Liver (tissue), 9 donors: Measurements from ENCODE around the gene WARS2. TPM values are rescaled to one million over a fixed set of nuclear protein-coding genes. Genes with fewer than 3 reads are reported as not detected.
"Not testable (repeated sequence)": the region's sequence is repeated elsewhere in the genome, so short reads cannot be mapped to it uniquely, and the experiment has no call there.

Experiments used
- DNase-seq: peaks from one replicate; pipeline ENCODE4 v3.0.0-alpha.2; 2017; ENCODE audit warnings: low spot score
- H3K27ac ChIP-seq, 2 donors: one replicate each; pipeline ENCODE4 v1.7.0; 2013; ENCODE audit warnings: inconsistent platforms in 2 of 2, low read length in 2 of 2, control low read depth in 1 of 2, low read depth in 1 of 2, mild to moderate bottlenecking in 1 of 2
- H3K27me3 ChIP-seq, 4 donors: one replicate each; pipeline versions ENCODE4 v1.6.1 to v1.7.0; 2013; ENCODE audit warnings: low read length in 3 of 4, inconsistent platforms in 1 of 4, mild to moderate bottlenecking in 1 of 4, moderate library complexity in 1 of 4; ENCODE audit not compliant: control insufficient read depth in 4 of 4, insufficient read depth in 4 of 4
- H3K36me3 ChIP-seq, 4 donors: one replicate each; pipeline versions ENCODE4 v1.6.1 to v1.7.0; 2013; ENCODE audit warnings: low read length in 3 of 4, mild to moderate bottlenecking in 3 of 4, low read depth in 1 of 4, moderate library complexity in 1 of 4; ENCODE audit not compliant: control insufficient read depth in 4 of 4, insufficient read depth in 3 of 4
- H3K4me1 ChIP-seq, 4 donors: one replicate each; pipeline versions ENCODE4 v1.6.1 to v1.7.0; 2013; ENCODE audit warnings: low read length in 3 of 4, mild to moderate bottlenecking in 3 of 4, moderate library complexity in 1 of 4; ENCODE audit not compliant: control insufficient read depth in 4 of 4, insufficient read depth in 4 of 4
- H3K4me3 ChIP-seq, 3 donors: one replicate each; pipeline versions ENCODE4 v1.6.1 to v1.7.0; 2013; ENCODE audit warnings: low read length in 3 of 3, control low read depth in 1 of 3, low read depth in 1 of 3, mild to moderate bottlenecking in 1 of 3
- H3K9ac ChIP-seq, 2 donors: one replicate each; pipeline ENCODE4 v1.7.0; 2013; ENCODE audit warnings: low read length in 2 of 2, mild to moderate bottlenecking in 2 of 2, moderate library complexity in 2 of 2, control low read depth in 1 of 2, low read depth in 1 of 2
- H3K9me3 ChIP-seq, 4 donors: one replicate each; pipeline versions ENCODE4 v1.6.1 to v1.7.0; 2013; ENCODE audit warnings: low read length in 3 of 4; ENCODE audit not compliant: control insufficient read depth in 4 of 4
- ATF3 ChIP-seq: IDR thresholded peaks from 2 replicates; pipeline ENCODE4 v1.6.1; 2016; ENCODE audit warnings: antibody characterized with exemption
- CTCF ChIP-seq: fragments of 150-350 bp; IDR thresholded peaks from 2 replicates; pipeline ENCODE4 v1.5.1; 2017; ENCODE audit warnings: improper control_type of control experiment, low read depth, low read length; ENCODE audit not compliant: missing input control
- EGR1 ChIP-seq, 2 donors: IDR thresholded peaks; 2 replicates each; pipeline ENCODE4 v1.6.1; 2016 to 2018; ENCODE audit warnings: antibody characterized with exemption in 2 of 2, low read depth in 2 of 2
- FOXA1 ChIP-seq: IDR thresholded peaks from 2 replicates; pipeline ENCODE4 v1.6.1; 2016; ENCODE audit warnings: antibody characterized with exemption
- FOXA2 ChIP-seq: IDR thresholded peaks from 2 replicates; pipeline ENCODE4 v1.6.1; 2016; ENCODE audit warnings: antibody characterized with exemption
- GABPA ChIP-seq, 2 donors: IDR thresholded peaks in 1 of 2; conservative IDR thresholded peaks in 1 of 2; 2 replicates each; pipeline ENCODE4 v1.6.1; 2016; ENCODE audit warnings: antibody characterized with exemption in 2 of 2, mild to moderate bottlenecking in 1 of 2, moderate library complexity in 1 of 2
- HNF4A ChIP-seq, 2 donors: conservative IDR thresholded peaks; 2 replicates each; pipeline ENCODE4 v1.6.1; 2016; ENCODE audit warnings: antibody characterized with exemption in 2 of 2, mild to moderate bottlenecking in 2 of 2
- HNF4G ChIP-seq: IDR thresholded peaks from 2 replicates; pipeline ENCODE4 v1.6.1; 2016; ENCODE audit warnings: antibody characterized with exemption
- MAX ChIP-seq: IDR thresholded peaks from 2 replicates; pipeline ENCODE4 v1.6.1; 2016; ENCODE audit warnings: antibody characterized with exemption
- NR2F2 ChIP-seq: IDR thresholded peaks from 2 replicates; pipeline ENCODE4 v1.6.1; 2016; ENCODE audit warnings: antibody characterized with exemption
- RAD21 ChIP-seq, 2 donors: IDR thresholded peaks; 2 replicates each; pipeline ENCODE4 v1.6.1; 2016; ENCODE audit warnings: antibody characterized with exemption in 2 of 2, mild to moderate bottlenecking in 2 of 2
- REST ChIP-seq: IDR thresholded peaks from 2 replicates; pipeline ENCODE4 v1.6.1; 2016; ENCODE audit warnings: antibody characterized with exemption, mild to moderate bottlenecking
- RXRA ChIP-seq, 2 donors: IDR thresholded peaks; 2 replicates each; pipeline ENCODE4 v1.6.1; 2017 to 2018; ENCODE audit warnings: antibody characterized with exemption in 2 of 2, mild to moderate bottlenecking in 1 of 2
- SP1 ChIP-seq: IDR thresholded peaks from 2 replicates; pipeline ENCODE4 v1.6.1; 2018; ENCODE audit warnings: antibody characterized with exemption, mild to moderate bottlenecking
- TAF1 ChIP-seq: conservative IDR thresholded peaks from 2 replicates; pipeline ENCODE4 v1.6.1; 2016; ENCODE audit warnings: antibody characterized with exemption, mild to moderate bottlenecking
- ZBTB33 ChIP-seq: IDR thresholded peaks from 2 replicates; pipeline ENCODE4 v1.6.1; 2016; ENCODE audit warnings: antibody characterized with exemption
- WGBS: extraction: QIAGEN DNeasy Blood & Tissue Kit; methylation state at CpG from one replicate; pipeline ENCODE4 v1.1.7; 2013; 5-methylcytosine and 5-hydroxymethylcytosine counted together
- polyA plus RNA-seq, 2 donors: library from polyadenylated mRNA; stranded (reverse) in 1 of 2; unstranded in 1 of 2; fragments of 200-250 nt in 1 of 2; fragments of >200 nt in 1 of 2; fragmentation: Nextera tagmentation in 1 of 2; extraction: Ambion mirVana in 1 of 2; gene quantifications; one replicate each; pipeline versions ENCODE4 v1.2.1 to v1.2.3, GENCODE V29; 2013 to 2015
- total RNA-seq, 2 donors: library from RNA; depleted of rRNA; stranded (reverse); fragments of >200 nt; gene quantifications; one replicate each; pipeline ENCODE4 v1.2.3, GENCODE V29; 2014
- donor health status: healthy.
- donor health status: healthy.
- donor health status: healthy.
- donor health status: healthy.
- donor health status: healthy.

WARS2 gene
- total and polyA plus RNA-seq, 4 donors, result 3.5 to 14.5 (median 7.0) TPM

- H3K36me3 ChIP-seq, result peaks cover 4 to 12% (median 10%) of the 10 kb centered on the region in 4 donors
Observed at GRCh38 chr1:119159111-119159510, 18.7 kb upstream of the WARS2 start.

GRCh38 chr1:119156761-119157160, 16.3 kb upstream of the WARS2 start:
- H3K9ac ChIP-seq, H3K27ac ChIP-seq, H3K9me3 ChIP-seq, H3K27me3 ChIP-seq, H3K4me1 ChIP-seq, DNase-seq, H3K4me3 ChIP-seq: not testable (repeated sequence)
- 94% methylated on average over 6 of the region's 6 CpGs for WGBS
- peaks cover 4 to 11% (median 9%) of the 10 kb centered on the region in 4 donors for H3K36me3 ChIP-seq

More at GRCh38 chr1:119159111-119159510, 18.7 kb upstream of the WARS2 start:
- Histone ChIP-seq H3K27me3 (no peaks in the 10 kb centered on the region), H3K27ac (no peak overlapping the region), H3K9ac (no peak overlapping the region), H3K4me3 (no peak overlapping the region), H3K9me3 (no peaks in the 10 kb centered on the region), H3K4me1 (no peaks in the 10 kb centered on the region)
- WGBS, result 89% methylated on average over 2 of the region's 2 CpGs
- DNase-seq, result no peak
- TF ChIP-seq FOXA1 (no peak), ATF3 (no peak), REST (no peak), EGR1 (IDR thresholded peaks at IDR 0.05; ENCODE audit: low read depth in 2 of 2) (no peak), GABPA (IDR thresholded peaks at IDR 0.05 in 1 of 2, conservative IDR thresholded peaks at IDR 0.05 in 1 of 2) (no peak), HNF4A (conservative IDR thresholded peaks at IDR 0.05) (no peak), RXRA (IDR thresholded peaks at IDR 0.05) (no peak), RAD21 (IDR thresholded peaks at IDR 0.05) (no peak), ZBTB33 (no peak), NR2F2 (no peak), TAF1 (no peak), CTCF (no peak), SP1 (no peak), FOXA2 (no peak), MAX (no peak), HNF4G (no peak)

- H3K27me3 ChIP-seq, H3K27ac ChIP-seq, H3K9ac ChIP-seq, H3K4me3 ChIP-seq, H3K9me3 ChIP-seq, H3K4me1 ChIP-seq, DNase-seq: not testable (repeated sequence)
- peaks cover 4 to 11% (median 9%) of the 10 kb centered on the region in 4 donors for H3K36me3 ChIP-seq
- WGBS, result 95% methylated on average over 4 of the region's 4 CpGs
Observed at GRCh38 chr1:119155069-119155468, 14.6 kb upstream of the WARS2 start.
